Naive B cell (primary cell): ENCODE measurements around the gene DCP1B. TPM values are rescaled to one million over a fixed set of nuclear protein-coding genes. Genes with fewer than 3 reads are reported as not detected.

Source experiments
- ATAC-seq, 2 donors: fragments of 150-1000 bp; cut with Tn5 transposase; 2 replicates each; pipeline ENCODE4 v1.10.0; 2021; ENCODE audit warnings: low read depth in 2 of 2, mild to moderate bottlenecking in 2 of 2, moderate library complexity in 2 of 2
- DNase-seq: peaks from one replicate; pipeline ENCODE4 v3.0.0; 2022
- H3K27ac Mint-ChIP-seq, 6 donors: one replicate each; pipeline ENCODE4 v1.8.0; 2020 to 2022; ENCODE audit warnings: mild to moderate bottlenecking in 6 of 6, mixed read lengths in 6 of 6, moderate library complexity in 5 of 6, inconsistent platforms in 2 of 6
- H3K27me3 Mint-ChIP-seq, 3 donors: one replicate each; pipeline ENCODE4 v1.8.0; 2021 to 2022; ENCODE audit warnings: mixed read lengths in 3 of 3, mild to moderate bottlenecking in 1 of 3
- H3K36me3 Mint-ChIP-seq, 2 donors: one replicate each; pipeline ENCODE4 v1.8.0; 2020 to 2022; ENCODE audit warnings: mixed read lengths in 2 of 2, inconsistent platforms in 1 of 2, mild to moderate bottlenecking in 1 of 2
- H3K4me1 Mint-ChIP-seq, 3 donors: one replicate each; pipeline ENCODE4 v1.8.0; 2020 to 2022; ENCODE audit warnings: mixed read lengths in 3 of 3, inconsistent platforms in 1 of 3, mild to moderate bottlenecking in 1 of 3, moderate library complexity in 1 of 3
- H3K4me3 Mint-ChIP-seq, 8 donors: one replicate each; pipeline ENCODE4 v1.8.0; 2020 to 2022; ENCODE audit warnings: mild to moderate bottlenecking in 8 of 8, mixed read lengths in 8 of 8, moderate library complexity in 8 of 8, inconsistent platforms in 2 of 8
- H3K9me3 Mint-ChIP-seq, 7 donors: one replicate each; pipeline ENCODE4 v1.8.0; 2020 to 2022; ENCODE audit warnings: mixed read lengths in 7 of 7, mild to moderate bottlenecking in 5 of 7, inconsistent platforms in 2 of 7, moderate library complexity in 1 of 7
- polyA plus RNA-seq, 6 donors: library from polyadenylated mRNA; unstranded; fragments of 300-500 nt; fragmentation: Illumina TruSeq; gene quantifications; one replicate each; pipeline ENCODE4 v1.2.3, GENCODE V29; 2021; ENCODE audit warnings: low read depth in 6 of 6

DCP1B gene
- polyA plus RNA-seq, result 10 to 100 TPM in 5 of 6 donors, 1 to 10 TPM in 1; 8.5 to 18.6 (median 15.8) TPM

DNA sequence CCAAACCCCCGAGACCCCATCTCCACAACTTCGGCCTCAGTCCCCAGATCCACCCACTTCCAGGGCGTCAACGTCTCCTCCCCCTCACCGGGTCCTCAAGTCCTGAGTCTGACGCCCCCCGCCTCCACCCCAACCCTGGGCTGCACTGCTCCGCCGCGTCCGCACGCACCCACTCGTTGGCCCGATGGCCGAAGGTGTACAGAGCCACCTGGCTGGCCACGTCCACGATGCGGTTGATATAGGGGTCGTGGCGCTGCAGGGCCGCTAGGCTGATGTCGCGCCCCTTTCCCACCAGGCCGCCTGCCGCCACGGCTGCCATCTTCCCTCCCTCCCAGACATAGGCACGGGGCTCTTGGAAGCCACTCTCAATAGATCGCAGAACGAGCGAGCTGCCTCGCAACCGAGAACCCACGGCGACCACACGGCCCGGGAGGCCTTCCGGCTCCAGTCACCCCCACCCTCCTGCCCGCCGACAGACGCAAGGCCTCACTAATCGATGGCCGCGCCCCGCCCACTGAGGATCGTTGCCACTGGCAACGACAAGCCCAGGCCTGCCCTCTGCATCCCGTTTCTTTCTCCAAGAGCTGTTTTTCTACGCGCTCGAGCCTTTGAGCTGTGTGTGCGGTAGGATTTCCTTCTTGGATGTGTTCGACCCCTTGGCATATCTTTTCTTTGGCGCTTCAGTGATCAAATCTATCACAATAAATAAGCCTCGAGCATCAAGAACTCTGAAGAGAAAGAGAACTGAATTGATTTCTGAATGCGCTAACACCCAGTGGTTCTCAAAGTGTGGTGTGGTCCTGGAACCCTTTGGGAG lies at the start of gene DCP1B:
TSS of gene DCP1B (minus strand) at position 345 of the 817 bp plus-strand sequence. CDS start at position 319, 26 bp downstream.
- Mint-ChIP-seq H3K36me3 (peaks cover 0 to 8% of the 10 kb centered on the region in 2 donors), H3K4me1 (peaks cover 17 to 29% (median 18%) of the 10 kb centered on the region in 3 donors), H3K4me3 (peak within 1 kb of the TSS; percentile 94 to 100 (median 99)), H3K9me3 (no peaks in the 10 kb centered on the region), H3K27ac (peak within 1 kb of the TSS; percentile 96 to 99 (median 98)), H3K27me3 (no peaks in the 10 kb centered on the region)
- ATAC-seq (peak; percentile 99), DNase-seq (peak; percentile 89)

DNA sequence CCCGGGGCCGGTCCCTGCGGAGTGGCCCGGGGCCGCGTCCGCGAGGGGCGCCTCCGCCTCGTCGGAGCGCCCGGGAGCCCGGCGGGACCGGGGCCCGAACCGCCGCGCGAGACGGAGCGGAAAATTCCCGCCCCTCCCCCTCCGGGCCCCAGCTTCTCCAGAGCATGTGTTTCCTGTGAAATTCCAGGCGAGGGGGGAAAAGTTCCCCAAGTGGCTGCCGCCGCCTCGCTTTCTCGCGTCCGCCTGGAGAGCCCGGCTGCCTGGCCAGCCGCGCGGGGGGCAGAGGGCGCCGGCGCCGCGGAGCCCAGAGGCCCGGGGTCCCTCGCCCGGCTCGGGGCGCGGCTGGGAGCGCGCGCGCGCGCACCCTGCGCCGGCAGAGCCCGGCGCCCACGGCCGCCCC lies 49.4 kb upstream of the DCP1B start:
- ATAC-seq (no peak), DNase-seq (no peak)
- Mint-ChIP-seq H3K9me3 (no peaks in the 10 kb centered on the region), H3K27ac (no peak overlapping the region), H3K36me3 (peaks cover 5 to 23% of the 10 kb centered on the region in 2 donors), H3K4me3 (peak overlapping the region in 1 of 8 donors; percentile 70), H3K27me3 (peaks cover 62 to 69% (median 68%) of the 10 kb centered on the region in 3 donors), H3K4me1 (peaks cover 20 to 40% (median 28%) of the 10 kb centered on the region in 3 donors)

GRCh38 chr12:2052826-2053678 lies 48.8 kb upstream of the DCP1B start, which contains the start of gene CACNA1C:
Gene CACNA1C (plus strand): TSS chr12:2052987. CDS start chr12:2053563, 576 bp downstream.
- peak within 1 kb of the TSS in 3 of 6 donors; percentile 56 to 79 (median 76) for H3K27ac Mint-ChIP-seq
- peaks cover 5 to 23% of the 10 kb centered on the region in 2 donors for H3K36me3 Mint-ChIP-seq
- H3K4me1 Mint-ChIP-seq, result peaks cover 20 to 40% (median 28%) of the 10 kb centered on the region in 3 donors
- peak within 1 kb of the TSS; percentile 74 to 90 (median 86) for H3K4me3 Mint-ChIP-seq
- H3K27me3 Mint-ChIP-seq, result peaks cover 62 to 74% (median 72%) of the 10 kb centered on the region in 3 donors
- DNase-seq, result no peak
- ATAC-seq, result peak; percentile 69 to 80
- H3K9me3 Mint-ChIP-seq, result no peaks in the 10 kb centered on the region

GRCh38 chr12:2051700-2052621 lies 47.7 kb upstream of the DCP1B start:
- Mint-ChIP-seq H3K9me3 (no peaks in the 10 kb centered on the region), H3K27ac (peak overlapping the region in 3 of 6 donors; percentile 56 to 79 (median 76))

DNA sequence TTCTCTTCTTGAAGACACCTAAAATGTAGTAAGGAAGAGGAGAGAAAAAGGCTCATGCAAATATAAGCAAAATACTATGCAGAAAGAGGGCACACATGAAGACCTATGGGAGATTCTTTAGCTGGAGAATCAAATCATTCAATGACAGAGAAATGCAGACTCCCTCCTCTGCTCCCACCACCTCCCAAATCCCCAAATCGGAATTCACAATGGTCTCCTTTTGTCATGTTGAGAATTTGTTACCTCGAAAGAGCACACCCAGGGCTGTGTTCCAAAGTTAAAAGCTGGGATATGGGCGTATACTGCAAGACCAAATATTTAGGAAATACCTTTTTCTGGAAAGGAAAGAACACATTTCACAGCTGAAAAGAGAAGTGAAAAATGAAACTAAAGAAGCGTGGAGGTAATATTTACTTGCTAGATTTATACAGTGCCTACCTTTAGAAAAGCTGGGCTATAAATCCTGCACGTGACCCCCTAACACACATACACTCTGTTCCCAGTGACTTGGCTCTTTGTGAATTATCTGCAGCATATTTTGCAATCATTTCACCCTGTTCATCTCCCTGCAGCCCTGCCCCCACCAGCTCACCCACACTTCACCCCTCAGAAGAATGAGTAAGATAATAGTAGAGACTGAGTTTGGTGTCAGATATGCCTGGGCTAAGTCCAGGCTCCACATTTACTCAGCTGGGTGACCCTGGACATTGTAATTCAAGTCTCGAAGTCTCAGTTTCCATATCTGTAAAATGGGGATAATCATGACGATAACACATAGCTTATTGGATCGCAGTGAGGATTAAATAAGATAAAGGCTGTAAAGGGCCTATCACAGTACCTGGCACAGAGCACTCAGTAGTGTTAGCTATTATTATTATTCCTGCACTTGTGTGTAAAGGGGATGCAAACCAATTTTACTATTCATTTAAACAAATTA lies 45.6 kb upstream of the DCP1B start:
- Mint-ChIP-seq H3K4me1 (peaks cover 20 to 39% (median 28%) of the 10 kb centered on the region in 3 donors), H3K27me3 (peaks cover 53 to 57% (median 54%) of the 10 kb centered on the region in 3 donors), H3K36me3 (peaks cover 0 to 21% of the 10 kb centered on the region in 2 donors), H3K9me3 (no peaks in the 10 kb centered on the region), H3K27ac (no peak overlapping the region), H3K4me3 (peak overlapping the region in 1 of 8 donors; percentile 13)
- DNase-seq (no peak), ATAC-seq (peak in 1 of 2 donors; percentile 36)

More at GRCh38 chr12:2051700-2052621, 47.7 kb upstream of the DCP1B start:
- no peak for ATAC-seq
- H3K4me1 Mint-ChIP-seq, result peaks cover 20 to 40% (median 28%) of the 10 kb centered on the region in 3 donors
- no peak for DNase-seq
- H3K4me3 Mint-ChIP-seq, result peak overlapping the region; percentile 64 to 90 (median 80)
- peaks cover 5 to 23% of the 10 kb centered on the region in 2 donors for H3K36me3 Mint-ChIP-seq
- H3K27me3 Mint-ChIP-seq, result peaks cover 58 to 69% (median 67%) of the 10 kb centered on the region in 3 donors

GRCh38 chr12:2047752-2048151 lies 43.5 kb upstream of the DCP1B start:
- H3K36me3 Mint-ChIP-seq, result peaks cover 0 to 14% of the 10 kb centered on the region in 2 donors

DNA sequence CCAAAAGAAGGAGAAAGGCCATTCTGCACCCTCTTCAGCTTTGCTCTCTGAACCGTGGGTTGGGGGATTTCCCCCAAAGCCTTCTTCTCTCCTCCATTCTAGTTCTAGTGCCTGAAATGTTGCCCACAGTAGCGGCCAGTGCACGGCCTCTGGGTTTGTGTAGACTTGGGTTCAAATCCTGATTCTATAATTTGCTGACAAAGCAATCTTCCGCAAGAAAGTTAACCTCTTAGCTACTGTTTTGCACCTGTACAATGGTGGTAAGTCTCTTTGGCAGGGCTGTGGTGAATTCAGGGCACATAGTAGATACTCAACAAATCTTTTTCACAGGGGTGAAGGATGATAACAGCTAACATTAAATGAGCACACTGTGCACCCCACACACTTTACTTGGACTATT lies 42.7 kb upstream of the DCP1B start:
- Mint-ChIP-seq H3K27ac (no peak overlapping the region), H3K4me3 (no peak overlapping the region), H3K4me1 (peaks cover 15 to 24% (median 19%) of the 10 kb centered on the region in 3 donors), H3K9me3 (no peaks in the 10 kb centered on the region), H3K27me3 (peaks cover 50 to 61% (median 57%) of the 10 kb centered on the region in 3 donors), H3K36me3 (peaks cover 0 to 12% of the 10 kb centered on the region in 2 donors)
- DNase-seq (no peak), ATAC-seq (peak in 1 of 2 donors; percentile 39)

More at GRCh38 chr12:2047752-2048151, 43.5 kb upstream of the DCP1B start:
- no peak for ATAC-seq
- Mint-ChIP-seq H3K27me3 (peaks cover 45 to 60% (median 53%) of the 10 kb centered on the region in 3 donors), H3K27ac (no peak overlapping the region), H3K4me1 (peaks cover 16 to 27% (median 20%) of the 10 kb centered on the region in 3 donors), H3K4me3 (no peak overlapping the region), H3K9me3 (no peaks in the 10 kb centered on the region)
- DNase-seq, result no peak

- no peak overlapping the region for H3K27ac Mint-ChIP-seq
- H3K36me3 Mint-ChIP-seq, result no peaks in the 10 kb centered on the region
- peaks cover 42 to 56% (median 51%) of the 10 kb centered on the region in 3 donors for H3K27me3 Mint-ChIP-seq
- H3K9me3 Mint-ChIP-seq, result no peaks in the 10 kb centered on the region
- no peak for DNase-seq
- H3K4me3 Mint-ChIP-seq, result no peak overlapping the region
- ATAC-seq, result no peak
- no peaks in the 10 kb centered on the region for H3K4me1 Mint-ChIP-seq
These were observed 39.9 kb upstream of the DCP1B start for GRCh38 chr12:2044165-2044564.

- H3K27me3 Mint-ChIP-seq, result peaks cover 43 to 55% (median 50%) of the 10 kb centered on the region in 3 donors
- no peak for ATAC-seq
- no peaks in the 10 kb centered on the region for H3K36me3 Mint-ChIP-seq
- no peak for DNase-seq
- no peaks in the 10 kb centered on the region for H3K4me1 Mint-ChIP-seq
- H3K27ac Mint-ChIP-seq, result no peak overlapping the region
- H3K9me3 Mint-ChIP-seq, result no peaks in the 10 kb centered on the region
- no peak overlapping the region for H3K4me3 Mint-ChIP-seq
These were observed 38.8 kb upstream of the DCP1B start for GRCh38 chr12:2043054-2043453.

DNA sequence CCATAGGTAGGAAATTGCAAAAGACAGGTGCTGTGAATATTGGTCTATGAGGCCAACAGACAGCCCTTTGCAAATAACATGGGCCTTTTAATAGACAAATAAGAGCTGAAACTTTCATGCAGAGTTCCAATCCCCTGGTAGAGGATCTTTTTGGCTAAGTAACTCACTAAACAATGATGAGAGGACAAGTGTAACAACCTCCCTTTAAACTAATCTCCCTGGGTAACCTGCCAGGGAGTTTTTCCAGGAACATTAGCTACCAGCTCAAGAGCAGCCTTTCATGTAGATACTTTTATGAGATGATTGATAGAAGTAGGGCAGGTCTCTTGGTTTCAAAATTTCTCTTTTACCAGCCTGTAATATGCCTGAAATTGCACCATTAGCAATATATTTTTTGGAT lies 34.8 kb upstream of the DCP1B start:
- Mint-ChIP-seq H3K27ac (no peak overlapping the region), H3K4me3 (no peak overlapping the region), H3K9me3 (no peaks in the 10 kb centered on the region), H3K27me3 (peaks cover 63 to 67% (median 67%) of the 10 kb centered on the region in 3 donors), H3K4me1 (peaks cover 11 to 15% (median 13%) of the 10 kb centered on the region in 3 donors), H3K36me3 (no peaks in the 10 kb centered on the region)
- ATAC-seq, result no peak
- DNase-seq, result no peak

DNA sequence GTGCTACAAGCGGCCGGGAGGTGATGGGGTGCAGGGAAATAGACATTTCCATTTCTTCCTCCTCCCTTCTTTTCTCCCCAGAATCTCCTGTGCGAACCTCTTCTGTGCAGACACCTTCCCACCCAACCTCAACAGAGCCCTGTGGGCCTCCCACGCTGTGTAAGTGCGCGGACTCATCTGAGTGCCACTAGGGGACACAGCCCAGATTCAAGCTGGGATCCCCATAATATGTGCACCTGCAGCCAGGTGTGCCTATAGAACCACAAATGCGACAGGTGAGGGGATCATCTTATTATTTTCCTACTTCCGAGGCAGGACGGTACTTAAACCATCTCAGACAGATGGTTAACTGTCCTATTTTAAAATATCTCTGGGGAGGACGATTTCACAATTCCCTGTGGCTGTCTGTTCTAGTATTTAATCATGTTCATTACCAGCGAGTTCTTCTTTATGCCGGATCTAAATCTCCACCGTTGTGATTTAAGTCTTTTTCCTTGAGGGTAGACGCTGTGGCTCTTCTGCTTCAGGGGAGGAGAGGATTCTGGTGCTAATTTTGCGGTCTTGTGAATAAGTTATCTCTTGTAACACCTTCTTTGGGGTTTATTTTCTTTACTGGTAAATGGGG lies 31.3 kb upstream of the DCP1B start:
- no peak overlapping the region for H3K27ac Mint-ChIP-seq
- no peak for DNase-seq
- no peak for ATAC-seq
- no peaks in the 10 kb centered on the region for H3K36me3 Mint-ChIP-seq
- H3K27me3 Mint-ChIP-seq, result peaks cover 66 to 89% (median 76%) of the 10 kb centered on the region in 3 donors
- H3K4me1 Mint-ChIP-seq, result peaks cover 11 to 15% (median 13%) of the 10 kb centered on the region in 3 donors
- H3K4me3 Mint-ChIP-seq, result peak overlapping the region; percentile 31 to 88 (median 62)
- H3K9me3 Mint-ChIP-seq, result no peaks in the 10 kb centered on the region
